Ishikawa (cell line): ENCODE measurements around the gene RBL2.

Source experiments
- CREB1 ChIP-seq: IDR thresholded peaks from 2 replicates; pipeline ENCODE4 v1.6.1; 2012; ENCODE audit warnings: low read depth
- EGR1 ChIP-seq: IDR thresholded peaks from 2 replicates; pipeline ENCODE4 v1.6.1; 2012
- EP300 ChIP-seq: IDR thresholded peaks from 2 replicates; pipeline ENCODE4 v1.6.1; 2012; ENCODE audit warnings: borderline replicate concordance
- FOXM1 ChIP-seq: IDR thresholded peaks from 2 replicates; pipeline ENCODE4 v1.6.1; 2012; ENCODE audit warnings: low read depth, borderline replicate concordance
- RAD21 ChIP-seq: IDR thresholded peaks from 2 replicates; pipeline ENCODE4 v1.6.1; 2012; ENCODE audit warnings: low read depth
- TAF1 ChIP-seq: IDR thresholded peaks from 2 replicates; pipeline ENCODE4 v1.6.1; 2012; ENCODE audit warnings: low read depth, mild to moderate bottlenecking
- YY1 ChIP-seq: IDR thresholded peaks from 2 replicates; pipeline ENCODE4 v1.6.1; 2012; ENCODE audit warnings: low read depth
- ZBTB7A ChIP-seq: IDR thresholded peaks from 2 replicates; pipeline ENCODE4 v1.6.1; 2012; ENCODE audit warnings: low read depth

- TF ChIP-seq RAD21 (no peak), TAF1 (no peak), YY1 (no peak), FOXM1 (no peak), EP300 (no peak), EGR1 (no peak), CREB1 (no peak), ZBTB7A (no peak)
These were observed 55.5 kb downstream of the RBL2 start for GRCh38 chr16:53489755-53490154.
